Stomach (tissue), 9 donors: Measurements from ENCODE around the gene KRT76. TPM values are rescaled to one million over a fixed set of nuclear protein-coding genes. Genes with fewer than 3 reads are reported as not detected.

Experiments used
- DNase-seq, 2 donors: peaks; one replicate each; pipeline versions ENCODE4 v3.0.0 to v3.0.0-alpha.2; 2013 to 2019
- H3K27ac ChIP-seq, 5 donors: fragments of 200-600 bp in 4 of 5; sonication (generic) in 4 of 5; one replicate each; pipeline ENCODE4 v1.5.1; 2013 to 2019; ENCODE audit warnings: mild to moderate bottlenecking in 1 of 5, moderate library complexity in 1 of 5
- H3K27me3 ChIP-seq, 3 donors: fragments of 200-600 bp; sonication (generic); one replicate each; pipeline ENCODE4 v1.5.1; 2017 to 2019; ENCODE audit warnings: mixed run types in 1 of 3
- H3K36me3 ChIP-seq, 4 donors: fragments of 200-600 bp; sonication (generic); 1 replicate in 3 of 4; 2 replicates in 1 of 4; pipeline ENCODE4 v1.5.1; 2016 to 2019
- H3K4me1 ChIP-seq, 4 donors: fragments of 200-600 bp; sonication (generic); one replicate each; pipeline ENCODE4 v1.5.1; 2016 to 2019
- H3K4me3 ChIP-seq, 4 donors: fragments of 200-600 bp; sonication (generic) in 3 of 4; one replicate each; pipeline ENCODE4 v1.5.1; 2016 to 2019; ENCODE audit warnings: mild to moderate bottlenecking in 1 of 4
- H3K9me3 ChIP-seq, 4 donors: fragments of 200-600 bp; sonication (generic); one replicate each; pipeline ENCODE4 v1.5.1; 2016 to 2019
- CTCF ChIP-seq, 7 experiments: fragments of 450-650 bp in 4 of 7; fragments of 200-600 bp in 3 of 7; sonication (generic) in 3 of 7; IDR thresholded peaks; one replicate each; pipeline ENCODE4 v1.5.1; 2016 to 2019; ENCODE audit warnings: antibody characterized with exemption in 7 of 7, control low read depth in 2 of 7, mild to moderate bottlenecking in 1 of 7
- EP300 ChIP-seq: sonication (generic); formaldehyde crosslinking; IDR thresholded peaks from one replicate; pipeline ENCODE4 v1.6.1; 2017; ENCODE audit warnings: antibody characterized with exemption
- POLR2A ChIP-seq, 4 donors: fragments of 450-650 bp; IDR thresholded peaks; one replicate each; pipeline ENCODE4 v1.6.1; 2016; ENCODE audit warnings: antibody characterized with exemption in 4 of 4, control low read depth in 2 of 4, mild to moderate bottlenecking in 1 of 4, moderate library complexity in 1 of 4
- POLR2AphosphoS5 ChIP-seq, 3 donors: sonication (generic); formaldehyde crosslinking; IDR thresholded peaks; one replicate each; pipeline ENCODE4 v1.6.1; 2016; ENCODE audit warnings: antibody characterized with exemption in 3 of 3
- WGBS, 5 donors: extraction: QIAGEN DNeasy Blood & Tissue Kit in 3 of 5; methylation state at CpG; one replicate each; pipeline versions ENCODE4 v1.1.5 to v1.1.7; 2013 to 2018; 5-methylcytosine and 5-hydroxymethylcytosine counted together
- intact Hi-C: fragments of 100-400 bp; cut with DNase I; formaldehyde crosslinking; loops from one replicate; pipeline ENCODE4 v1.15.1; 2023; ENCODE audit warnings: low total_unique reads
- polyA plus RNA-seq, 3 donors: library from polyadenylated mRNA; stranded (reverse); fragments of 200-250 nt; gene quantifications; one replicate each; pipeline ENCODE4 v1.2.3, GENCODE V29; 2013
- total RNA-seq, 5 donors: library from RNA; depleted of rRNA; stranded (reverse); fragments of >200 nt; gene quantifications; one replicate each; pipeline versions ENCODE4 v1.1.0 to v1.2.3, GENCODE V29; 2014 to 2016
- donor health status: healthy with polysubstance abuse.
- donor health status: Bipolar disorder and iron deficiency.
- donor health status: healthy.

KRT76 gene
- total and polyA plus RNA-seq, 8 donors: not detected

GRCh38 chr12:52805739-52806138 lies 28.6 kb upstream of the KRT76 start:
- WGBS, 5 donors: 69 to 78% (median 76%) methylated on average over 3 of the region's 3 CpGs
- Histone ChIP-seq H3K27ac (no peak overlapping the region), H3K4me3 (no peak overlapping the region), H3K9me3 (no peaks in the 10 kb centered on the region), H3K36me3 (no peaks in the 10 kb centered on the region), H3K4me1 (peaks cover 2 to 4% (median 3%) of the 10 kb centered on the region in 4 donors), H3K27me3 (peaks cover 0 to 10% (median 0%) of the 10 kb centered on the region in 3 donors)
- TF ChIP-seq EP300: no peak
- TF ChIP-seq CTCF (IDR thresholded peaks at IDR 0.05): no peak
- TF ChIP-seq POLR2A (IDR thresholded peaks at IDR 0.05): no peak
- no peak for TF ChIP-seq POLR2AphosphoS5 (IDR thresholded peaks at IDR 0.05)
- no peak for DNase-seq
- intact Hi-C loops: no loop called here

- Histone ChIP-seq H3K9me3 (no peaks in the 10 kb centered on the region), H3K36me3 (no peaks in the 10 kb centered on the region), H3K4me1 (peaks cover 6 to 11% (median 10%) of the 10 kb centered on the region in 4 donors), H3K4me3 (no peak overlapping the region), H3K27me3 (peaks cover 0 to 10% (median 0%) of the 10 kb centered on the region in 3 donors), H3K27ac (no peak overlapping the region)
- intact Hi-C loops: no loop called here
- 25 to 38% (median 38%) methylated on average over 1 of the region's 1 CpG for WGBS, 5 donors
- DNase-seq: no peak
- no peak for TF ChIP-seq POLR2A (IDR thresholded peaks at IDR 0.05)
- no peak for TF ChIP-seq POLR2AphosphoS5 (IDR thresholded peaks at IDR 0.05)
- no peak for TF ChIP-seq EP300
- TF ChIP-seq CTCF (IDR thresholded peaks at IDR 0.05): no peak
Observed at GRCh38 chr12:52805000-52805399, 27.9 kb upstream of the KRT76 start.

GRCh38 chr12:52802442-52802841 lies 25.3 kb upstream of the KRT76 start:
- H3K4me3 ChIP-seq: no peak overlapping the region
- WGBS, 5 donors: 68 to 78% (median 70%) methylated on average over 6 of the region's 6 CpGs
- peaks cover 0 to under 1% (median 0%) of the 10 kb centered on the region in 3 donors for H3K27me3 ChIP-seq
- H3K36me3 ChIP-seq: no peaks in the 10 kb centered on the region
- TF ChIP-seq EP300 (no peak), POLR2AphosphoS5 (IDR thresholded peaks at IDR 0.05) (no peak), CTCF (IDR thresholded peaks at IDR 0.05) (no peak), POLR2A (IDR thresholded peaks at IDR 0.05) (no peak)
- DNase-seq: no peak
- no peaks in the 10 kb centered on the region for H3K9me3 ChIP-seq
- no peak overlapping the region for H3K27ac ChIP-seq
- peaks cover 6 to 13% (median 10%) of the 10 kb centered on the region in 4 donors for H3K4me1 ChIP-seq
- intact Hi-C loops: no loop called here

- 58 to 68% (median 65%) methylated on average over 3 of the region's 3 CpGs for WGBS, 5 donors
- no peak for DNase-seq
- TF ChIP-seq POLR2A (IDR thresholded peaks at IDR 0.05) (no peak), POLR2AphosphoS5 (IDR thresholded peaks at IDR 0.05) (no peak), CTCF (IDR thresholded peaks at IDR 0.05) (no peak), EP300 (no peak)
- H3K27ac ChIP-seq: no peak overlapping the region
- intact Hi-C loops: no loop called here
- H3K4me1 ChIP-seq: peaks cover 6 to 13% (median 10%) of the 10 kb centered on the region in 4 donors
- H3K36me3 ChIP-seq: no peaks in the 10 kb centered on the region
- no peaks in the 10 kb centered on the region for H3K9me3 ChIP-seq
- no peak overlapping the region for H3K4me3 ChIP-seq
- no peaks in the 10 kb centered on the region for H3K27me3 ChIP-seq
Observed at GRCh38 chr12:52801773-52802172, 24.6 kb upstream of the KRT76 start.
